ENCODE data around the gene GRM7. TPM values are rescaled to one million over a fixed set of nuclear protein-coding genes. Genes with fewer than 3 reads are reported as not detected.
A peak's percentile ranks its signal among the peaks of the same experiment; 100 is the strongest.

The GRM7 gene
- total RNA-seq, 1 donor from 2014 or later, result not detected

DNA sequence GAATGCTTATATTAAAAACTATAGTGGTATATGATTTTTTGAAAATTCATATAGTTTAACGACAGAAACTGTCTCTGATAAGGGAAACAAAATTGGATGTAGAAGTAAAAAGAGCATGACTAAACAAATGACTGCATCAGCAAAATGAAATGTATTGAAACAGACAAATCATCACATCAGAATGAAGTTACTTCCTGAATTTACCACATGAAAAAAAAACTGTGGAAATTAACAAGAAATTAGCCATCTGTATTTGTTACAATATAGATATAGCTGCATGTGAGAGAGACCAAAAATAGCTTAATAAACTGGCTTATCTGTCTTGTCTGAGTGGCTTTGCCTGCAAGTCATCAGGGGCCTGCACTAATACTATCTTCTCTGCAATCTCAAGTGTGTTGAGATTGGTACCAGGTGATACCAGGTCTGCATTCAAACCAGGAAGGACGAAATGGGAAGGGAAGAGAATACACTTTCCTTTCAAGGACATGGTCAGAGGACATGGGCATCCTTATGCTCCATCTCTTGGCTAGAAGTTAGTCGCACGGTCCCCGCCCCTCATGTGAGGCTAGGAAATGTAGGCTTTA, 388.7 kb downstream of the GRM7 start:
- DNase-seq, result no peak

DNA sequence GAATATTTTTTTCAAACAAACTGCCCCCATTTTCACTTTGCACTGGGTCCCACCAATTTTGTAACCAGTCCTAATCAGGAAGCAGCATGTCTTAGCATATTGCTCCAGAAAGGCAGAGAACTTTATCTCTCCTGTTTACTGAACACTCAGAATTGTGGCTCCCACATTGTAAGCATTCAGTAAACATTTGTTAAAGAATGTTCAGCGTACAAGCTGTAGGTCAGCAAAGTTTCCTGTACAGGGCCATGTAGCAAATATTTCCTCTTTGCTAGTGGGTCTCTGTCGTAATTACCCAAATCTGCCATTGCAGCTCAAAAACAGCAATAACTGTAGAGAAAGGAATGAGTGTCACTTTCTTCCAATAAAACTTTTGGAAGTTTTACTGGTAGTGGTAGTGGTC, 393.3 kb downstream of the GRM7 start:
- DNase-seq, result peak; percentile 13

DNA sequence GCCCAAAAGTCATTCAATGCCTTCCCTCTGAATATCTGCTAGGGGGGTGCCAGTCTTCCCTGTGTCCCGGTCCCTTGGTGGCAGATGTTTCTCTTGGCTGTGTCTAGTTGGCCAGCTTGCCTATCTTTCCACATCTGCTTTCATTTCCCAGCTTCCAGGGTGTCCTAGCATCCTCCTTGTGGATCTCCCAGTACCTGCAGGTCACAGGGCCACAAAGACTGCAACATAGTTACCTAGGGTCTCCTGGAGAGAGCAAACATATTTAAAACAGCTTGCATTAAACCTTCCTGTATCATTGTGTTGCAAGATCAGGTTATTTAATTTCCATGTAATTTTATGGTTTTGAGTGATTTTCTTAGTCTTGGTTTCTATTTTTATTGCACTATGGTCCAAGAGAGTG, 400.1 kb downstream of the GRM7 start:
- no peak for DNase-seq

GRCh38 chr3:7263347-7264195, 402.7 kb downstream of the GRM7 start:
- DNase-seq, result no peak

GRCh38 chr3:7264196-7264526, 403.2 kb downstream of the GRM7 start:
- DNase-seq, result no peak

DNA sequence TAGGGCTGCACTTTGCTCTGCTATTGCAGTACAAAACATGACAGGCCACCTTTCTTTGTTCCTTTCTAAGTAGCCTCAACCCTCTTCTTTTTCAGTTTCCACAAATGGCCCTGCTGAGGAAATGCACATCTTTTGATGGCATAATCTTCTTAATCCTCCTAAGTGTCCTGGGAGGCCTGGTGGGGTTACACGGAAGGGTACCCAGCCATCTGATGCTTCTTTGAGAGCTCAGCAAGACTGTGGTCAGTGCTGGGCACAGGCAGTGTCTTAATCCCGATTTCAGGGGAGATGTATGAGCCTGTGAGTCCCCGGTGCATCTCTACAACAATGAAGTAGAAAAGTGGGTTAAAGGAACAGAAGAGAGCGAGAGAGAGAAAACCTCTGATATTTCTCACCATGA, 404.8 kb downstream of the GRM7 start:
- no peak for DNase-seq

- no peak for DNase-seq
These were observed 405.6 kb downstream of the GRM7 start for GRCh38 chr3:7266551-7266950.

DNA sequence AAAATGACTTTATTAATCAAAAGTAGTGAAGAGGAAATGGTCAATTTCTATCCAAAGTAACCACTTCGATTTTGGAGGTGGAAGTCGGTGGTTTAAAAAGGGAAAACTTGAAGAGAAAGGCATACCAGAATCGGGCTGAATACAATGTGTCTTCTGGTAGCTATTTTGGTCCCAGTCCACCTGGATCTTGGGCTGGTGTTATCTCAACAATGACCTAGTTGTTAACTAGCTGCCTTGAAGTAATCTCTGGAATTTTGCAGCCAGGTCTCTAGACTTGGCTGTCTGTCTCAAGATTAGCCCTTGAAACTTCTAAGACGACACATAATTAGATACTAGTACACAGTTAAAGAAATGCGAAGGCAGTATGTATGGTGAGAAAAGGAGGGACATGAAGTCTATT, 409.8 kb downstream of the GRM7 start:
- no peak for DNase-seq

GRCh38 chr3:7271631-7272030, 410.7 kb downstream of the GRM7 start:
- DNase-seq, result peak; percentile 39

- peak; percentile 37 for DNase-seq
These were observed 411.3 kb downstream of the GRM7 start for GRCh38 chr3:7272203-7272602.

DNA sequence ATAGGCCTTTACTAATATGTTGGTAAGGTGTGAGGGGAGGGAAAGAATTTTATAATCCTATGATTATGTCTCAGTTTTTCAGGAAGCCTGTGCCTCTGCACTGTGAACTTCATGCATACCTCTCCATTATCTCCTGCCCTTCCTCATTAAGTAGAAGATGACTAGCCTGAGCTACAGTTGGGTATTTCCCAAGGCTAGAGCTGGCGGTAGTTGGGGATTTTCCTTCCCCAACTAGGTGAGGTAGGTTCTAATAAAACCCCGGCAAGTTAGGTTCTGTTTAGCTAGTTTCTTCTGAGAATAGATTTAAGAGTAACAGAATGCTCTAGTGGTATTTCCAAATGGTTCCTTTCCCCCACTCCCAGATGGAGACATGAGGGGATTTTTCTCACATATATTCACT, 414.5 kb downstream of the GRM7 start:
- DNase-seq, result no peak

DNA sequence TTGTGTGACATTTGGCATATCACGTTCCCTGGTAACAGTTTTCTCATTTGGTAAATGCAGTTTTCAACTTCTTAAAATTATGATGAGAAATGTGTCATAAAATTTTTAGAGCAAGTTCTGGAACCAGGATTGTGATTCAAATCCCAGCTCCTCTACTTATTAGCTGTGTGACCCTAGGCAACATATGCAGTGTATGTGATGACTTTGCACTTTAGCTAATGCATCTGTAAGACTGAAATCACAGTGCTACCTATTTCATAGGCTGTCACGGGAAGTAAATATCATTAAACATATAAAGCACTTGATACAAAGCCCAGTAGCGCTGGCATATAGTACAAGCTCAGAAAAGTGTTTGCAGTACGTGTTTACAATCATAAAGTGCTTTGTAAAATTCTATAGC, 419.4 kb downstream of the GRM7 start:
- no peak for DNase-seq

DNA sequence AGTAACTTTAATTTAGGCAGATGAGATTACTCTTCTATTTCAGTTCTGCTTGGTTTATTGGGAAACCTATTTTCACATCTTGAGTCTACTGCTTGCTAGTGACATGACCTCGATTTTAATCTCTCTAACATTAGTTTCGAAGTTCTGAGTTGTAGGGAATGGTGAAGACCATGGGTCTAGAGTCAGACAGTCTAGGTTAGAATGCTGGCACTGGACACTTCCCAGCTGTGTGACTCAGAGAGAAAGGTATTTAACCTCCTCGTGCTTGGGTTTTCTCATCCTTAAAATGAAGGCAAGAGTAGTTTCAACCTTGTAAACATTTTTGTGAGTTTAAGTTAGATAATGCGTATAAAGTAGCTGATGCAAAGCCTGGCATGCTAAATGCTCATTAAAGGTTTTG, 422.1 kb downstream of the GRM7 start:
- no peak for DNase-seq

GRCh38 chr3:7285505-7285904, 424.6 kb downstream of the GRM7 start:
- DNase-seq, result peak; percentile 73

GRCh38 chr3:7288133-7288532, 427.2 kb downstream of the GRM7 start:
- DNase-seq, result peak; percentile 45

GRCh38 chr3:7289121-7289520, 428.2 kb downstream of the GRM7 start:
- DNase-seq, result no peak

GRCh38 chr3:7290077-7290825, 429.3 kb downstream of the GRM7 start:
- peak; percentile 40 for DNase-seq

DNA sequence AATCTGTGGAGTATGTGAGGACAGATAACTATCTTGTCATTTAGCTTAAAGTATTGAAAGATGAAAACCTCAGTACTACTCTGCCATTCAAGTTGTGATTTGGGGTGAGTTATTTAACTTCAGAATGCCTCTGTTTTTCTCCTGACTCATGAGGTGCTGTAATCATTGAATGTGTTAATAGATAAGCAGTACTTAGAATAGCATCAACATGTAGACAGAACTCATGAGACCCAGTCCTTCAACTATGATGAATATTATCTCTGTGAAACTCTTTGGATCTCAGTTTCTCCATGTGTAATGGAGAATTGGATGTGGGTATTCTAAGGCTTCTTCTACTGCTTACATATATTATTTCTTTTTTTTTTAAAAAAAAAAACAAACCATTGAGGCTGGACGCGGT, 431.4 kb downstream of the GRM7 start:
- DNase-seq, result no peak

- DNase-seq, result no peak
These were observed 432.4 kb downstream of the GRM7 start for GRCh38 chr3:7293286-7293685.

DNA sequence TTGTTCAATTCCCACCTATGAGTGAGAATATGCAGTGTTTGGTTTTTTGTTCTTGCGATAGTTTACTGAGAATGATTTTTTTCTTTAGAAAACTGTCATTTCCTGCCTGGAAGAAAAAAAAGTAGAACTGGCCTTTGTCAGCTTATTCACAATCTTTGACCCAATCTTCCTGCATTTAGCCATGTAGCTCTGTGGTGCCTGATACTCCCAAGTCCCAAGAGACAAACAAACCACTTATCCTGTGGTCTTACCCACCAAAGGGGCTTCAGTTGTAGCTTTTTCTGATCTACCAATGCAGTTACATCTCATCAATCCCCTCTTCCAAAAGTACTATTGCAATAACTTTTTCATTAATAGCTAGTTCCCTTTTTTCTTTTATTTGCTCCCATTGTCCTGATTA, 444.6 kb downstream of the GRM7 start:
- DNase-seq, result peak; percentile 77

- peak; percentile 30 for DNase-seq
These were observed 446.0 kb downstream of the GRM7 start for GRCh38 chr3:7306901-7307300.

- DNase-seq, result peak; percentile 87
These were observed 446.5 kb downstream of the GRM7 start for GRCh38 chr3:7307410-7307809.

DNA sequence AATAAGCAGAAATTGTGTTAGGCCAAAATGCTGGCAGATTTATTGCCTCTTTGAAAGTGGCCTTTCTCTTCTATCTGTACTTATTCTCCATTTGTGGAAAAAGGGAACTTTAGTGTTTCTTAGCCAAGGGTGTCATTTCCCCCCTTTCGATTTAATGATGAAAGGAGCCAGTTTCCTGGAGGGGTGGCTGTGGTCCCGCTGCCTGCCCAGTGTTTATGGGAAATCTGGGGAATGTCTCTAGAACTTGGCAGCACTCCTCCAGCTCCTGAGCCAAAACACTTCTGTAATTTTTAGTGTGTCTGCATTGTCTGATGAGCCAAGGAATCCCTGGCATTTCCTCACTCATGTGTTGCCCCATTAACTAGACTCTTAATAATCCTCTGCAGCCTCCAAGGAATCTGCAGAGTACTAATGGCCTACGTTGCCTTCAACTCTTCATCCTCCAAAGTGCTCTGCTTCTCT, 448.8 kb downstream of the GRM7 start:
- peak; percentile 98 for DNase-seq

GRCh38 chr3:7315037-7315436, 454.1 kb downstream of the GRM7 start:
- DNase-seq, result no peak

Measured in dermis blood vessel endothelial cell (primary cell).